ENCODE results near the gene PLCB2.

GRCh38 chr15:40353697-40354096 is 46.0 kb upstream of the PLCB2 start:
- TF ChIP-seq GATA2 (IDR thresholded peaks at IDR 0.05; ENCODE audit: low read depth, low read length) (no peak), GATA3 (IDR thresholded peaks at IDR 0.05; ENCODE audit: low read depth, low read length) (no peak)

Data from SH-SY5Y (cell line).